CD4-positive, CD25-positive, alpha-beta regulatory T cell (primary cell): ENCODE data around the gene ADRB1. TPM values are rescaled to one million over a fixed set of nuclear protein-coding genes. Genes with fewer than 3 reads are reported as not detected.
A peak's percentile ranks its signal among the peaks of the same experiment; 100 is the strongest.

Experiments
- ATAC-seq, 2 donors: fragments of 150-1000 bp; cut with Tn5 transposase; one replicate each; pipeline ENCODE4 v1.10.0; 2021; ENCODE audit warnings: low read depth in 2 of 2, moderate number of reproducible peaks in 2 of 2, moderate library complexity in 1 of 2
- DNase-seq, 3 donors: peaks; one replicate each; pipeline versions ENCODE4 v3.0.0 to v3.0.0-alpha.2; 2012 to 2022; ENCODE audit warnings: mixed read lengths in 1 of 3
- H3K27ac ChIP-seq: one replicate; pipeline ENCODE4 v1.7.0; 2013; ENCODE audit warnings: mild to moderate bottlenecking, low read length; ENCODE audit not compliant: insufficient read depth, poor library complexity, severe bottlenecking
- H3K27me3 ChIP-seq: one replicate; pipeline ENCODE4 v1.7.0; 2013; ENCODE audit warnings: low read length; ENCODE audit not compliant: control insufficient read depth, insufficient read depth
- H3K36me3 ChIP-seq: one replicate; pipeline ENCODE4 v1.7.0; 2013; ENCODE audit warnings: mild to moderate bottlenecking, low read length, moderate library complexity; ENCODE audit not compliant: control insufficient read depth, insufficient read depth
- H3K4me1 ChIP-seq: 2 replicates; pipeline ENCODE4 v1.7.0; 2013; ENCODE audit warnings: mild to moderate bottlenecking, low read length; ENCODE audit not compliant: insufficient read depth, control insufficient read depth, poor library complexity, severe bottlenecking
- H3K4me3 ChIP-seq: one replicate; pipeline ENCODE4 v1.7.0; 2013; ENCODE audit warnings: low read depth, mild to moderate bottlenecking, low read length, moderate library complexity
- H3K9me3 ChIP-seq, 2 experiments: 1 replicate in 1 of 2; 2 replicates in 1 of 2; pipeline ENCODE4 v1.7.0; 2013; ENCODE audit warnings: low read length in 2 of 2, mild to moderate bottlenecking in 1 of 2, moderate library complexity in 1 of 2; ENCODE audit not compliant: control insufficient read depth in 2 of 2
- H3K27ac Mint-ChIP-seq, 3 donors: one replicate each; pipeline ENCODE4 v1.8.0; 2020 to 2022; ENCODE audit warnings: mild to moderate bottlenecking in 3 of 3, mixed read lengths in 3 of 3, moderate library complexity in 2 of 3
- H3K27me3 Mint-ChIP-seq: one replicate; pipeline ENCODE4 v1.8.0; 2022; ENCODE audit warnings: mild to moderate bottlenecking, mixed read lengths
- H3K36me3 Mint-ChIP-seq: one replicate; pipeline ENCODE4 v1.8.0; 2020; ENCODE audit warnings: mixed read lengths
- H3K4me1 Mint-ChIP-seq, 4 donors: one replicate each; pipeline ENCODE4 v1.8.0; 2020 to 2022; ENCODE audit warnings: mixed read lengths in 4 of 4, mild to moderate bottlenecking in 1 of 4
- H3K4me3 Mint-ChIP-seq, 4 donors: one replicate each; pipeline ENCODE4 v1.8.0; 2020 to 2022; ENCODE audit warnings: mild to moderate bottlenecking in 4 of 4, mixed read lengths in 4 of 4, moderate library complexity in 3 of 4
- H3K9me3 Mint-ChIP-seq, 7 donors: one replicate each; pipeline ENCODE4 v1.8.0; 2020 to 2022; ENCODE audit warnings: mixed read lengths in 7 of 7, mild to moderate bottlenecking in 3 of 7, moderate library complexity in 2 of 7
- polyA plus RNA-seq, 4 donors: library from polyadenylated mRNA; unstranded; fragments of 300-500 nt; fragmentation: Illumina TruSeq; gene quantifications; one replicate each; pipeline ENCODE4 v1.2.3, GENCODE V29; 2021
- total RNA-seq: library from RNA; stranded (reverse); gene quantifications from one replicate; pipeline ENCODE4 v1.2.3, GENCODE V29; 2022

Gene ADRB1
- total and polyA plus RNA-seq, 5 donors from 2014 or later: 0.17 TPM; not detected in 4

- Mint-ChIP-seq H3K4me1 (peaks cover 0 to 26% (median 7%) of the 10 kb centered on the region in 4 donors), H3K4me3 (no peak overlapping the region), H3K27me3 (peaks cover 19% of the 10 kb centered on the region), H3K36me3 (no peaks in the 10 kb centered on the region), H3K27ac (no peak overlapping the region), H3K9me3 (peaks cover 0 to 4% (median 0%) of the 10 kb centered on the region in 7 donors)
- Histone ChIP-seq H3K36me3 (no peaks in the 10 kb centered on the region), H3K4me3 (no peak overlapping the region), H3K27ac (no peak overlapping the region), H3K9me3 (no peaks in the 10 kb centered on the region), H3K4me1 (no peaks in the 10 kb centered on the region), H3K27me3 (peaks cover 4% of the 10 kb centered on the region)
- DNase-seq (no peak), ATAC-seq (no peak)
These were observed 15.7 kb upstream of the ADRB1 start for GRCh38 chr10:114027951-114028350.

- ATAC-seq (no peak), DNase-seq (no peak)
- H3K27ac Mint-ChIP-seq: no peak overlapping the region
- Histone ChIP-seq H3K27me3 (peaks cover 2% of the 10 kb centered on the region), H3K4me3 (no peak overlapping the region), H3K9me3 (no peaks in the 10 kb centered on the region), H3K4me1 (no peaks in the 10 kb centered on the region), H3K36me3 (no peaks in the 10 kb centered on the region), H3K27ac (no peak overlapping the region)
- peaks cover 0 to 4% (median 0%) of the 10 kb centered on the region in 7 donors for H3K9me3 Mint-ChIP-seq
- H3K4me3 Mint-ChIP-seq: no peak overlapping the region
- peaks cover 24% of the 10 kb centered on the region for H3K27me3 Mint-ChIP-seq
- H3K4me1 Mint-ChIP-seq: peaks cover 0 to 26% (median 7%) of the 10 kb centered on the region in 4 donors
- H3K36me3 Mint-ChIP-seq: no peaks in the 10 kb centered on the region
These were observed 15.2 kb upstream of the ADRB1 start for GRCh38 chr10:114028425-114028824.

GRCh38 chr10:114029655-114030054 lies 14.0 kb upstream of the ADRB1 start:
- ATAC-seq (no peak), DNase-seq (no peak)
- Mint-ChIP-seq H3K4me3 (no peak overlapping the region), H3K9me3 (peaks cover 0 to 4% (median 0%) of the 10 kb centered on the region in 7 donors), H3K27ac (no peak overlapping the region), H3K36me3 (no peaks in the 10 kb centered on the region), H3K27me3 (peaks cover 34% of the 10 kb centered on the region), H3K4me1 (peaks cover 0 to 17% (median 5%) of the 10 kb centered on the region in 4 donors)
- H3K36me3 ChIP-seq: no peaks in the 10 kb centered on the region
- no peak overlapping the region for H3K27ac ChIP-seq
- no peaks in the 10 kb centered on the region for H3K9me3 ChIP-seq
- no peak overlapping the region for H3K4me3 ChIP-seq
- H3K4me1 ChIP-seq: no peaks in the 10 kb centered on the region
- no peaks in the 10 kb centered on the region for H3K27me3 ChIP-seq

- no peaks in the 10 kb centered on the region for H3K36me3 Mint-ChIP-seq
- H3K4me1 ChIP-seq: no peaks in the 10 kb centered on the region
- H3K4me1 Mint-ChIP-seq: peaks cover 0 to 12% (median 3%) of the 10 kb centered on the region in 4 donors
- H3K27me3 ChIP-seq: no peaks in the 10 kb centered on the region
- no peak overlapping the region for H3K27ac ChIP-seq
- H3K4me3 Mint-ChIP-seq: no peak overlapping the region
- ATAC-seq (no peak), DNase-seq (no peak)
- H3K36me3 ChIP-seq: no peaks in the 10 kb centered on the region
- H3K27me3 Mint-ChIP-seq: peaks cover 38% of the 10 kb centered on the region
- H3K4me3 ChIP-seq: no peak overlapping the region
- peaks cover 0 to 4% (median 0%) of the 10 kb centered on the region in 7 donors for H3K9me3 Mint-ChIP-seq
- H3K27ac Mint-ChIP-seq: no peak overlapping the region
- H3K9me3 ChIP-seq: no peaks in the 10 kb centered on the region
These were observed 13.5 kb upstream of the ADRB1 start for GRCh38 chr10:114030140-114030539.

GRCh38 chr10:114031073-114031972 lies 12.3 kb upstream of the ADRB1 start:
- Histone ChIP-seq H3K9me3 (no peaks in the 10 kb centered on the region), H3K27me3 (peaks cover 3% of the 10 kb centered on the region), H3K27ac (no peak overlapping the region), H3K4me3 (no peak overlapping the region), H3K36me3 (no peaks in the 10 kb centered on the region), H3K4me1 (no peaks in the 10 kb centered on the region)
- Mint-ChIP-seq H3K4me3 (no peak overlapping the region), H3K27me3 (peaks cover 48% of the 10 kb centered on the region), H3K9me3 (peaks cover 0 to 4% (median 0%) of the 10 kb centered on the region in 7 donors), H3K4me1 (peaks cover 0 to 3% (median 0%) of the 10 kb centered on the region in 4 donors), H3K36me3 (no peaks in the 10 kb centered on the region), H3K27ac (no peak overlapping the region)
- ATAC-seq: no peak
- DNase-seq: no peak

- no peaks in the 10 kb centered on the region for H3K36me3 Mint-ChIP-seq
- Histone ChIP-seq H3K27me3 (peaks cover 9% of the 10 kb centered on the region), H3K9me3 (no peaks in the 10 kb centered on the region), H3K27ac (no peak overlapping the region), H3K36me3 (no peaks in the 10 kb centered on the region), H3K4me3 (no peak overlapping the region), H3K4me1 (no peaks in the 10 kb centered on the region)
- ATAC-seq: no peak
- DNase-seq: no peak
- peaks cover 51% of the 10 kb centered on the region for H3K27me3 Mint-ChIP-seq
- no peak overlapping the region for H3K4me3 Mint-ChIP-seq
- peaks cover 0 to 3% (median 0%) of the 10 kb centered on the region in 4 donors for H3K4me1 Mint-ChIP-seq
- H3K9me3 Mint-ChIP-seq: peaks cover 0 to 4% (median 0%) of the 10 kb centered on the region in 7 donors
- H3K27ac Mint-ChIP-seq: no peak overlapping the region
These were observed 10.1 kb upstream of the ADRB1 start for GRCh38 chr10:114033566-114033965.

- ATAC-seq (no peak), DNase-seq (no peak)
- H3K36me3 Mint-ChIP-seq: no peaks in the 10 kb centered on the region
- H3K4me1 Mint-ChIP-seq: no peaks in the 10 kb centered on the region
- peaks cover 0 to 1% (median 0%) of the 10 kb centered on the region in 7 donors for H3K9me3 Mint-ChIP-seq
- Histone ChIP-seq H3K27ac (no peak overlapping the region), H3K4me3 (no peak overlapping the region), H3K4me1 (no peaks in the 10 kb centered on the region), H3K36me3 (no peaks in the 10 kb centered on the region), H3K27me3 (peaks cover 17% of the 10 kb centered on the region), H3K9me3 (no peaks in the 10 kb centered on the region)
- H3K4me3 Mint-ChIP-seq: no peak overlapping the region
- H3K27ac Mint-ChIP-seq: peak overlapping the region in 1 of 3 donors; percentile 40
- H3K27me3 Mint-ChIP-seq: peaks cover 56% of the 10 kb centered on the region
These were observed 8.6 kb upstream of the ADRB1 start for GRCh38 chr10:114034923-114035645.
